GM19467 (cell line): ENCODE data around the gene PPIF.

Source experiments
- ATAC-seq: cut with Tn5 transposase; IDR thresholded peaks from one replicate; pipeline ENCODE4 v1.9.1; 2021; ENCODE audit warnings: mild to moderate bottlenecking, moderate library complexity; ENCODE audit not compliant: unreplicated experiment

Gene PPIF

GRCh38 chr10:79367426-79368189, 20.3 kb downstream of the PPIF start:
- ATAC-seq = no peak

DNA sequence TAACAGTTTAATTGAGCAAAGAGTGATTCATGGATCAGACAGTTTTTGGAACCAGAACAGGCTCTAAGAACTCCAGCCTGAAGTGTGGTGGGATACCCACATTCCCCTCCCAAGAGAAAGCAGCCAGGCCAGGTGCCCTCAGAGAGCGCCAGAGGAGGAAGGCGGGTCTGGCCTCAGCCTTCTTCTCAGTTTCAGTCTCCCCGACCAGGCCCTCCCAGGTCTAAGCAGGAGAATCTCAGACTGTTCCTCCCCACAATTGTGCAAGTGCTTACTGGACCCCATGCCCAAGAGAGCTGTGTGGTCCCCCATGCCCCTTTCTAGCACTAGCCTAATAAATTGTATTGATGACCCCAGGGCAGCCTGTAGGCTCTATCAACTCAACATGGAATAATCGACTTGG, 25.6 kb downstream of the PPIF start:
- ATAC-seq = no peak

GRCh38 chr10:79374312-79375191, 27.3 kb downstream of the PPIF start:
- ATAC-seq = no peak

DNA sequence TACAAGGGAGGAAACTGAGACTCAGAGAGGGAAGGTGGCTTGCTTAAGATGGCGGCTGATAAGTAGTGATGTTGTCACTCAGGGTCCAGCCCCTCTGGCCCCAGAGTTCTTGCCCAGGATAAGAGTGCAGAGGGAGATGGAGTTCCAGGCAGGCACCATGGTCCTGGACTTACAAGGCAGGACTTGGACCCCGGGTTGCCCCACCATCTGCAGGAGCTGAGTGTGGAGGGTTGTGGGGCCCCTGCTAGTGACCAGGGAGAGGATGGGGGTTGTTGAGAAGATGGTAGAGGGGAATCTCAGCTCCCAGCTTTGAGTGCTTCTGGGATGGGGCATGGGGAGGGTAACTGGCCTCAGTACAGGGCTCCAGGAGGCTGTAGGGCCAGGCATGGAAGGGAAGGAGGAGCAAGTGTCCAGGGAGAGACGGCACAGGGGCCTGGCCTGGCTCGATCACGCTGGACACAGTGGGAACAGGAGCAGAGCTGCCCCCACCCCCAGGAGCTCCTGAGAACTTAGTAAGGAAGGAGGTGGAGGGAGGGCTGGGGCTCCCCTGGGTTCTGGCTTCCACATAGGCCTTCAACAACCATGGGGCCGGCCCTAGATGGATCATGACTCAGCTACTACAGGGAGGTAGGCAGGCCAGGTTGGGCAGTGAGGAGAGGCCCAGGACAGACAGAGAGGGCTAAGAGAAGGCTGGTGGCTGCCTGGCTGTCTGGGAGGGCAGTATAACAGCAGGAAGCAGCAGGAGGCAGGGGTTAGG, 28.2 kb downstream of the PPIF start:
- no peak for ATAC-seq

DNA sequence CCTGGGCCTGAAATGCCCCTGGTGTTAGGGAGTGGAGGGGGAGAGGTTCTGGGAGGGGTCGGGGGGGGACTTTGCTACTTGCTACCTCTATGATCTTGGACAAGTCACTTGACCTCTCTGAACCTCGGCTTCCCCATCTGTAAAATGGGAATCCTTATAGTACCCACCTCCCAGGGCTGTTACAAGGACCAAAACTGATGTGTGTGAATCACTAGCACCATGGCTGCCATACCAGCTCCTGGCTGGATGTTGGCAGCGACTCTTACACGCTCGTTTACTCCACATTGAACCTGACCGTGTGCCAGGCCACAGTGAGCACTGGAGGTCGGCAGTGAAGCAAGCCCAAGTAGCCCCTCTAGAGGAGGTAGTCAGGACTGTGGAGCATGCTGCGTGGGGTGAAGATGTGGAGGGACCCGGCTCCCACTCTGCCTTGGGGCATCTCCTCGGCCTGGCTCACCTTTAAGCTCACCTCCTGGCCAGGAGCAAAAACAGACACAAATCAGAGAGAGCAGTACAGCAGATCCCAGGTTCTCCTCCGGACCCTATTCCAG, 28.9 kb downstream of the PPIF start:
- ATAC-seq = no peak

DNA sequence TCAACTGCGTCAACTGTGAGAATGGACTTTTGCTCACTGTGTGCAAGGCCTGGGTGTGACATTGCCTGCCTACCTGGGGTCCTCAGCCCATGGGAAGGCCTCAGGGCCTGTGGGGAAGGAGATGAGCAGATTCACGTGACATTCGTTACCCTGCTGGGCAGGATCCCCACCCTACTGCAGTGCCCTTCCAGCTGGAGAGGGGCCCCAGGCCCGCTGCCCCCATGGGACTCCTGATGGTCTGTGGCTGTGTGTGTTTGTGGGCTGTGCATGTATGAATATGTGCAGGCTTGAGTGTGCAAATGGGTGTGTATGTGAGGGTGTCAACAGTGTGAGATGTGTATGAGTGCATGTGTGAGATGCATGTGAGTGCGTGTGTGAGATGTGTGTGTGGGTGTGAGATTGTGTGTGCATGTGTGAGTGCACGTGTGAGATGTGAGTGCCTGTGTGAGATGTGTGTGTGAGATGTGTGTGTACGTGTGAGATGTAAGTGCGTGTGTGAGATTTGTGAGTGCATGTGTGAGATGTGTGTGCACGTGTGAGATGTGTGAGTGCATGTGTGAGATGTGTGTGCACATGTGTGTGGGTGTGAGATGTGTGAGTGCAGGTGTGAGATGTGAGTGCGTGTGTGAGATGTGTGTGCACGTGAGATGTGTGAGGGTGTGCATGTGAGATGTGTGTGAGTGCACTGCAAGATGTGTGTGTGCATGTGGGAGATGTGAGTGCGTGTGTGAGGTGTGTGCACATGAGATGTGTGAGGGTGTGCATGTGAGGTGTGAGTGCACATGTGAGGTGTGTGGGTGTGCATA, 29.7 kb downstream of the PPIF start:
- no peak for ATAC-seq

DNA sequence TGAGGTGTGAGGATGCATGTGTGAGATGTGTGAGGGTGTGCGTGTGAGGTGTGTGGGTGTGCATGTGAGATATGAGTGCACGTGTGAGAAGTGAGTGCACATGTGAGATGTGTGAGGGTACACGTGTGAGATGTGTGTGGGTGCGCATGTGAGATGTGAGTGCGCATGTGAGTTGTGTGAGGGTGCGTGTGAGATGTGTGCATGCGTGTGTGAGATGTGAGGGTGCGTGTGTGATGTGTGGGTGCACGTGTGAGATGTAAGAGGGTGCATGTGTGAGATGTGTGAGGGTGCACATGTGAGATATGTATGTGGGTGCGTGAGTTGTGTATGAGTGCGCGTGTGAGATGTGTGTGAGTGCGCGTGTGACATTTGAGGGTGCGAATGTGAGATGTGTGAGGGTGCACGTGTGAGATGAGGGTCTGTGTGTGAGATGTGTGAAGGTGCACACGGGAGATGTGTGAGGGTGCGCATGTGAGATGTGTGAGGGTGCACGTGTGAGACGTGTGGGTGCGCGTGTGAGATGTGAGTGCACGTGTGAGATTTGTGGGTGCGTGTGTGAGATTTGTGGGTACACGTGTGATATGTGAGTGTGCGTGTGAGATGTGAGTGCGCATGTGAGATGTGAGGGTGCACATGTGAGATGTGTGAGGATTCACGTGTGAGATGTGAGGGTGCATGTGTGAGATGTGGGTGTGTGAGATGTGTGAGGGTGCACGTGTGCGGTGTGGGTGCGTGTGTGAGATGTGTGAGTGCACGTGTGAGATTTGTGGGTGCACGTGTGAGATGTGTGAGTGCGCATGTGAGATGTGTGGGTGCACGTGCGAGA, 30.5 kb downstream of the PPIF start:
- no peak for ATAC-seq

DNA sequence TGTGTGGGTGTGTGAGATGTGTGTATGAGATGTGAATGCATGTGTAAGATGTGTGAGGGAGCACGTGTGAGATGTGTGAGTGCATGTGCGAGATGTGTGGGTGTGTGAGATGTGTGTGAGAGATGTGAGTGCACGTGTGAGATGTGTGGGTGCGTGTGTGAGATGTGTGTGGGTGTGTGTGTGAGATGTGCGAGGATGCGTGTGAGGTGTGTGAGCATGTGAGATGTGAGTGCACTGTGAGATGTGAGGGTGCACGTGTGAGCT, 31.0 kb downstream of the PPIF start:
- ATAC-seq = no peak

DNA sequence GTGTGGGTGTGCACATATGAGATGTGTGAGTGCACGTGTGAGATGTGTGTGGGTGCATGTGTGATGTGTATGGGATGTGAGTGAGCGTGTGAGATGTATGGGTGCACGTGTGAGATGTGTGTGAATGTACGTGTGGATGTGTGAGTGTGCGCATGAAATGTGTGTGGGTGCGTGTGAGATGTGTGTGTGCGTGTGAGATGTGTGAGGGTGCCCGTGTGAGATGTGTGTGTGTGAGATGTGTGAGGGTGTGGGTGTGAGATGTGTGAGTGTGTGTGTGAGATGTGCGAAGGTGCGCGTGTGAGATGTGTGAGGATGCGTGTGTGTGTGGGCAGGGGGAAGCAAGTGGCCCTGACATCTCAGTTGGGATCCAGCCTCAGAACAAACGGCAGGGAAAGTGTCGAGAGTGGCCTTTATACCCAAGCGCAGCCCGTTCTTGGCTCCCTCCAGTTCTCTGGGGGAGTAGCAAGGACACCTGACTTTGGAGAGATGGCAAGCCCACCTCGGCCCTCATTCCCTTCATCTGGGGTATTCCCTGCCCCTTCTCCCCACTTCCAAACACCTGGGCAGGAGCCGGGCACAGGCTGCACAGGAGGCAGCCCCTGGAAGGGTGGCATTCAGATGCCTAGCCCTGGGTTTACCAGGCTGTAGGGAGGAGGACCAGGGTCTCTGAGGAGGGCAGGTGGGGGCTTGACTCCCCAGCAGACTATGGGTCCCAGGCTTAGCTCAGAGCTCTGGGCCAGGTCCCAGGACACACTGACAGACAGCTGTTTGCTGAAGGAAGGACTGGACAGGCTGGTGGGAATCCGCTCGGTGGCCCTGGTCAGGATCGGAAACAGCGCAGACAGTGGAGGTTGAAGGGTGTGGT, 31.6 kb downstream of the PPIF start:
- ATAC-seq = no peak

DNA sequence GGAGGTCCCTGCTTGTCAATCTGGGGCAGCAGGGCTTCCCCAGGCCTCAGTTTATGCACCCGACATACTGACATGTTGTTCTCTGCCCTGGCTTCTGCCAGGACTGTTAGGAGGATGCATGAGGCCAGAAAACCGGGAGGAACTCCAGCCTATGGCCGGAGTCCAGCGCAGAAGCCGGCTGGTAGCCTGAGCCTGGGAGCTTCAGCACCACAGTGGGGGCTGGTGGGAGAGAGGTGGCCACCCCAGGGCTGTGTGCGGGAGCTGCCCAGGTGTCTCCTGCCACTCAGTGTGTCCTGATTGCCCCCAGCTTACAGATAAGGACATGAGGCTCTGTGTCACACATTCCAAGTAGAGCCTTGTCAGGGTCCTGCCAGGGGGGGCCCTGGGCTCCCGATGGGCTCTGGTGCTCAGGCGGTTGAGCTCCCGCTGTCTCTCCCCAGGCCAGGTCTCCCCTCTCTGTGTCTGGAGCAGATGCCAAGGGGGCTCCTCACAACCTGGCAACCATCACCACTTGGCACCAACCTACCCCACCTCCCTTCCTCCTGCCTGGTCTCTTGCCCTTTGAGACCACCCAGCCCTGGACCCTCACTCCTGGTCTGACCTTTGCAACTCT, 32.3 kb downstream of the PPIF start:
- no peak for ATAC-seq

- no peak for ATAC-seq
Observed at GRCh38 chr10:79380125-79380945, 33.1 kb downstream of the PPIF start.

- no peak for ATAC-seq
Observed at GRCh38 chr10:79380946-79381721, 33.9 kb downstream of the PPIF start.

- ATAC-seq = no peak
Observed at GRCh38 chr10:79381804-79382221, 34.5 kb downstream of the PPIF start.

DNA sequence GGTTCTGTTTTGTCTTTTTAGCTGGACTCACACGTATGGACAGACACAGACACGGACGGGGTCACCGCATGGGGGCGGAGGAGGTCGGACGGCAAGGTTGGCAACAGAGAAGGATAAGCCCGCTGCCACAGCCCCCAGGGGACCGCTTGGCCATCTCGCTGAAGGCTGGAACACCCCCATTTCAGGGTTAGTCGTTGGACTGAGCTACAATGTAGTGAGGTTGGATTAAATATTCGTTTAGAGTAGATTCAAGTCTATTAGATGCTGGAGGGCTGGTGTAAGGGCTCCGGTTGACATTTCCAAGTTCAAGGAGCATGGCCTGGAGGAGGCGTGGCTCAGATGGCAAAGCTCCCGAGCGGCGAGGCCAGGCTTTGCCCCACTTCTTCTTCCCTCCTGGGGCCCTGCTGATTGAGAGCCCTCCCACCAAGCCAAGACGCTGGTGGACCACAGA, 35.2 kb downstream of the PPIF start:
- ATAC-seq = no peak

- ATAC-seq = no peak
Observed at GRCh38 chr10:79383974-79384606, 36.8 kb downstream of the PPIF start.

GRCh38 chr10:79384773-79385391, 37.6 kb downstream of the PPIF start:
- no peak for ATAC-seq
